Epithelial cell of esophagus (primary cell): Measurements from ENCODE around the gene PTPRE.

Source experiments
- DNase-seq: peaks from one replicate; pipeline ENCODE4 v3.0.0; 2010; ENCODE audit warnings: low read depth
- H3K4me3 ChIP-seq: 2 replicates; pipeline ENCODE4 v1.5.1; 2011; ENCODE audit warnings: mild to moderate bottlenecking, low read length, control low read depth
- TF ChIP-seq, protein P1 (sequence below): IDR thresholded peaks from 2 replicates; pipeline ENCODE4 v1.5.1; 2011; ENCODE audit warnings: low read depth, mild to moderate bottlenecking, low read length, control low read depth, inconsistent platforms; ENCODE audit not compliant: insufficient read depth; ENCODE audit errors: missing control alignments

The PTPRE gene

DNA sequence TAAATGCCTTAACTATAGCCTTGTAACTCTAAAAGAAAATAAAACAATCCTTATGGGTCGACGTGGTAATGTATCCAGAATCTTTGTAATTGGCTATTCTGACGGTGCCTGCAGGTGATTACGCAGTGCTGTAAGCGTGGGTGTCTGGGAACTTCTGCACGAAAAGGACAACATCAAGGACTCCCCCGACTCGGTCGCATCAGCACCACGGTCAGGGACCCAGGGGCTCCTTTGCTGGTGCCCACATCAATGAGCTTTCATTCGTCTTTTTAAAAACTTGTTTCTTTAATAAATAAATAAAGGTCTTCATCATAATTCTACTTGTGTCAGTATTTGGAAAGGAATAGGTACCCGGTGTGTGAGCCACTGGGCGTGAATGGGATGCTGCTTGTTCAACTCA, 206.1 kb downstream of the PTPRE start:
- H3K4me3 ChIP-seq = no peak overlapping the region
- TF ChIP-seq, protein P1, sequence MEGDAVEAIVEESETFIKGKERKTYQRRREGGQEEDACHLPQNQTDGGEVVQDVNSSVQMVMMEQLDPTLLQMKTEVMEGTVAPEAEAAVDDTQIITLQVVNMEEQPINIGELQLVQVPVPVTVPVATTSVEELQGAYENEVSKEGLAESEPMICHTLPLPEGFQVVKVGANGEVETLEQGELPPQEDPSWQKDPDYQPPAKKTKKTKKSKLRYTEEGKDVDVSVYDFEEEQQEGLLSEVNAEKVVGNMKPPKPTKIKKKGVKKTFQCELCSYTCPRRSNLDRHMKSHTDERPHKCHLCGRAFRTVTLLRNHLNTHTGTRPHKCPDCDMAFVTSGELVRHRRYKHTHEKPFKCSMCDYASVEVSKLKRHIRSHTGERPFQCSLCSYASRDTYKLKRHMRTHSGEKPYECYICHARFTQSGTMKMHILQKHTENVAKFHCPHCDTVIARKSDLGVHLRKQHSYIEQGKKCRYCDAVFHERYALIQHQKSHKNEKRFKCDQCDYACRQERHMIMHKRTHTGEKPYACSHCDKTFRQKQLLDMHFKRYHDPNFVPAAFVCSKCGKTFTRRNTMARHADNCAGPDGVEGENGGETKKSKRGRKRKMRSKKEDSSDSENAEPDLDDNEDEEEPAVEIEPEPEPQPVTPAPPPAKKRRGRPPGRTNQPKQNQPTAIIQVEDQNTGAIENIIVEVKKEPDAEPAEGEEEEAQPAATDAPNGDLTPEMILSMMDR = no peak
- no peak for DNase-seq

DNA sequence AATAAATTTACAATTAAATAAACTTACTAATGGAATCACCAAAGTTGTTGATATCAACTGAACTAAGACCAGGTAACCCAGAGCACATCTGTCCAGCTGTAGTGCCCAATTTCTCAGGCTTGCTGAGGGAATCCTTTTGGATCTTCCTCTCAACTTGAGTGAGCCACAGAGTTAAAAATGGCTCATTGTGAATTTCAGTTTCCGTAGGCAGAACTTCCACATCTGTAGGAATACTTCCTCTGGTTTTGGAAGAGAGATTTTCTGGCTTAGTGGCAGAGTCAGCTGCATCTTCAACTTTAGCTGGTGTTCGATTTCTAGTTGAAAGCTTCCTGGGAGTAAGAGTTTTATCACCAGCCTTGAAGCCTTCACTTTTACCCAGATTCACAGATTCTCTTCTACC, 208.0 kb downstream of the PTPRE start:
- TF ChIP-seq, protein P1 = no peak
- no peak overlapping the region for H3K4me3 ChIP-seq
- DNase-seq = no peak

DNA sequence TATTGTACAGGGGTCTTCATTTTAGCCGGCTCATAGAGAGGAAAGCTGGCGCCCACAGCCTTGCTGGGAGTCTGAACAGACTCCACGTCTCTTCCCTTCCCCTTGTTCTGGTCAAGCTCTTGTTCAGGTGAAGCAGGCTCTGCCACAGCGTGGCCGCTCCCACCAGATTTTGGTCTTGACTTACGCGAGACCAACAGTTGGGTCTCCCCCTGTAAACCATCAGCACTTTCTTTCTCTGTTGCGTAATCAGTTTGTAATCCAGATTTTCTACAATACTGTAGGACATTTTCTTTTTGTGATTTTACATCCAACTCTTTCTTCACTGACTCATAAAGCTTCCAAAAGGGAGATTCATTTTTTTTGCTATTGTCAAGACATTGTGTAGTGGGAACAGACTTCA, 208.5 kb downstream of the PTPRE start:
- DNase-seq = no peak
- TF ChIP-seq, protein P1 = no peak
- no peak overlapping the region for H3K4me3 ChIP-seq

DNA sequence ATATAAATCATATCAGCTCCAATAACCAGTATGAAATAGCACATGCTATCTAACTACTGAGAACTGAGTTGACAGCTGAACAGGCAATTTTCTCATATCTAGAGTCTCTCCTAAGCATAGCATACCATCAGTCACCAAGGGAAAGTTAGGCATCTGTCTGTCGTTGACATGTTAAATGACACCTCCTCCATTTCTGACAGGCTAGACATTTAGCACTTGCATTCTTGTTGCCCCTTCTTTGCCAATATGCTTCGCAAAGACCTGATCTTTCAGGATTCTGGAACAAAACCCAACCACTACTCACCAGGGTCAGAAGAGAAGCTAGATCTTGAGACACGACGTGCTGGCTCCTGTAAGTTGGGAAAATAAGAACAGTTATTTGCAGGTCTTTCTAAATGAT, 209.3 kb downstream of the PTPRE start:
- no peak overlapping the region for H3K4me3 ChIP-seq
- TF ChIP-seq, protein P1 = no peak
- DNase-seq = no peak

DNA sequence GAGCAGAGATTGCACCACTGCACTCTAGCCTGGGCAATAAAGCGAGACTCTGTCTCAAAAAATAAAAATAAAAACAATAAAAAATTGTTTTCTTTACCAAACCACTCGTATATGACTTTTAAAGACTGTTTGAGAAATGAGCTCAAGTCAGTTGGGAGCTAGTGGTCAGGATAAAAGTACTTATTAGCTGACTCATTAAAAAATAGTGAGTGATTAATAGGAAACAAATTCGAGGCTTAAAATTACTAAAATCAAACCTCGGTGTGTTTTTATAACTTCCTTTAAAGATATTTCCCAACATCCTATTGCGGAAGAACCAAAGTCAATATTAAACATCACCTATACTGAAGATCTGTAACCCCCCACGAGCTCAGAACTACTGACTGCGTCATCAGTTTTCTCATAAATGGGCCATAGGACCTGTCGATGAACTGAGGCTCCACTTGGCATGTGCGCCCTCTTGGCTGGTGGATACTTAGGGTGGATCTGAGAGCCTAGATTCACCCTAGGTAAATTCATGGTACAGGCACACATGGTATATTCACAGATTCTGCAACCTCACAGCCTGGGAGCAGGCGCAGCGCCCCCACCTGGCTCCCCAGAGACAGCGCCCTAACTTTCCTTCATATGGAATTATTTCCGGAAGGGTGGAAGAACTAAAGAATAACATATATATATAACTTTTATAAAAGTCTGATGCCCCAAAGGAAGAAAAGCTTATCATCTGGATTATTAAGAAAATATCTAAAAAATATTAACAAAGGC, 210.1 kb downstream of the PTPRE start:
- DNase-seq = peak; percentile 29
- TF ChIP-seq, protein P1 = peak; percentile 18
- H3K4me3 ChIP-seq = no peak overlapping the region

DNA sequence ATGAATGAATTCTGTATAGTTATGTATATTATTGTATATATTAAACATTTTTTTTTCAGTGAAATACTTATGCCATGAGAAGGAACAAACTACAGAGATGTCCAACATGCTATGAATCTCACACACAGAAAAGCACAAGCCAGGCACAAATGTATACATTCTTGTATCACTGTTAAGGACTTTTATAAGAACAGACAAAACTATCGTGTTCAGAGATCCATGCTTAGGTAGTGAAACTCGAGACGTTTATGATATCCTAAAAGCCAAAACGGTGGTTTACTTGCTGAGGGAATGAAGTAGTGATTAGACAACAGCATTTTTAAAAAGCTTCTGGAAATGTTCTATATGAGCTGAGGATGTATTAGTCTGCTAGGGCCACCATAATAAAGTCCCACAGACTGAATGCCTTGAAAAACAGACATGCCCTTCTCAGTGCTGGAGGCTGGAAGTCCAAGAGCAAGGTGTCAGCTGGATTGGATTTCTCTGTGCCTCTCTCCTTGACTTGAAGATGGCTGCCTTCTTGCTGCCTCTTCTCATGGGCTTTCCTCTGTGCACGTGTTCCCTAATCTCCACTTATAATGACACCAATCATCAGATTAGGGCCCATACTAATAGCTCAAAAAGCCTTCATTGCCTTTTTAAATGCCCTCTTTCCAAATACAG, 215.0 kb downstream of the PTPRE start:
- DNase-seq = no peak
- TF ChIP-seq, protein P1 = no peak
- H3K4me3 ChIP-seq = no peak overlapping the region
